Activated CD4-positive, alpha-beta T cell treated with anti-CD3 and anti-CD28 coated beads, Interleukin-2, amount 50 U/mL, for 48 hours (primary cell): ENCODE results near the gene ZNF569.
"Not testable (repeated sequence)": the region's sequence is repeated elsewhere in the genome, so short reads cannot be mapped to it uniquely, and the experiment has no call there.

Experiments
- DNase-seq, 2 experiments: peaks; one replicate each; pipeline ENCODE4 v3.0.0-alpha.2; 2020

ZNF569 gene

GRCh38 chr19:37466798-37467607 is at the start of gene ZNF569:
TSS of gene ZNF569 (minus strand) at chr19:37467444. CDS start at chr19:37444921, 22,523 bp downstream.
- DNase-seq = peak; percentile 84 to 87

DNA sequence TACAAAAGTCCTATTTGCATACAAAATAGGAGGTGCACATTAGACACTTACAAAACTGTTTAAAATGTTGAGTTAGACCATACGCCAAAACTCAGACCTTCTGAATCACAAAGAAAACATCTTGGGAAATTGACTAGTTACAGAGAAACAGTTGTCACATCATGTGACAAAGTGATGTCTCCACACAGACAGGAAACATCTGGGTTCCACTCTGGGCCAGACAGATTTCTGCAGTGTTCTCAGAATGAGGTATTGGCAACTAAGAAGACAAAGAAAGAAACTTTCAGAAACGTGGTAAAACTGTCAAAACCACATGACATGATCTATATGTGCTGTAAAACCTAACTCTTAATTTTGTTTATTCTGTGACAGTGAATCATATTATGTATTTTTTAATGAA is 46.2 kb upstream of the ZNF569 start:
- no peak for DNase-seq

DNA sequence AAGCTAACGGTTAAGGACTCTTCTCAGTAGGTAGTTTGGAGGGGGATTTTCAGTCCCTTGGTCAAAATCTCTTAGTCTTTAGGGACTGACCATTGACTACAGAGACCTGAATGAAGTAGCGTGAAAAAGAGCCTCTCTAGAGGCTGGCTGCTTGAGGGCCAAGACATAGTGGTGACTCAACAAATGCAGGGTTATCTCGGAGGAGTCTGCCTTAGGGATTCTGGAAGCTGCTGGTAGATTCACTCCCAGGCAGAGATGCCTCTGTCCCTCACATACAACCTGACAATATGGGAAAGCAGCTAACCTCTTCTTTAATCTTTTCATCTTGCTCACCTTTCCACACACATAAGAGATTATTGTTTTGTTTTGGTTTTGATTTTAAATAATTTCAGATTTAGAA is 44.6 kb upstream of the ZNF569 start:
- DNase-seq = no peak

- no peak for DNase-seq
These were observed 43.9 kb upstream of the ZNF569 start for GRCh38 chr19:37511186-37511585.

- DNase-seq = no peak
These were observed 39.9 kb upstream of the ZNF569 start for GRCh38 chr19:37507167-37507464.

GRCh38 chr19:37506387-37507166 is 39.3 kb upstream of the ZNF569 start, which contains the start of gene ZNF793:
TSS of gene ZNF793 (plus strand) at chr19:37506939. CDS start at chr19:37523440, 16,501 bp downstream.
- DNase-seq = peak; percentile 77 to 83

DNA sequence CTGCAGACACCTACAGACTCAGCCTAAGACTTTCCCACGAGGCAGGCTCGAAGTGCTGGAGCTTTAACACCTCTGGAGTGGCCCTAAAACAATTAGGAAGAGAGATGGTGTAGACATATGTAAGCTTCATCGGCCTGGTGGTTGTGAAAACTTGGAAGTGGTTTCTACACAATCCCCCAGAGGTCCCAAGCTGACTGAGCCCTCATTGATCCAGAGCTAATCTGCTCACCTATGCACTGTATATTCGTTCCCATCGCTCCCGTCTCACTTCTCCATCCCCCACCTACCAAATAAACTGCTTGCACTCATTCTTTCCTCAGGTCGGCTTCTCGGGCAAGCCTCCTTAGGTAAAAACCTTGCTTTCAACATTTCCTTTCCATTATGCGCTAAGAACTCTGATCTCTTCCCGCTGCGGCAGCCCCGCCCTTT is 38.7 kb upstream of the ZNF569 start:
- no peak for DNase-seq

GRCh38 chr19:37492213-37492612 is 25.0 kb upstream of the ZNF569 start:
- DNase-seq = no peak

- DNase-seq = no peak
These were observed 17.3 kb upstream of the ZNF569 start for GRCh38 chr19:37484406-37485168.

DNA sequence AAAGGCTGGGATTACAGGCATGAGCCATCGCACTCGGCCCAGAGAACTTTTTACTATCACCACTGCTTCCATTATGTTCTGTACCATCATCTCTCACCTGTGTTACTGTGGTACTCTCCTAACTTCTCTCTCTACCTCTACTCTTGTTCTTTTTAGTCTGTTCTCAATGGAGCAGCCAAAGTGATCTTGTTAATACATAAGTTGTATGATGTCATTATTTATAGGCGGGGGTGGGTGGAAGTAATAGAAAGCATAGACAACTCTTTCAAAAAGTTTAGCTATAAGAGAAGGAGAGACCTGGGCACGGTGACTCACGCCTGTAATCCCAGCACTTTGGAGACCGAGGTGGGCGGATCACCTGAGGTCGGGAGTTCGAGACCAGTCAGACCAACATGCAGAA is 4.9 kb upstream of the ZNF569 start:
- DNase-seq = no peak

- no peak for DNase-seq
These were observed 3.0 kb upstream of the ZNF569 start for GRCh38 chr19:37470216-37470615.

- peak; percentile 84 to 89 for DNase-seq
These were observed 1.9 kb upstream of the ZNF569 start, which contains the start of gene ZNF570 for GRCh38 chr19:37468961-37469777. TSS of gene ZNF570 (plus strand) at chr19:37469356. CDS start at chr19:37470355, 999 bp downstream.

- no peak for DNase-seq
These were observed 405 bp upstream of the ZNF569 start for GRCh38 chr19:37467608-37468090.

DNA sequence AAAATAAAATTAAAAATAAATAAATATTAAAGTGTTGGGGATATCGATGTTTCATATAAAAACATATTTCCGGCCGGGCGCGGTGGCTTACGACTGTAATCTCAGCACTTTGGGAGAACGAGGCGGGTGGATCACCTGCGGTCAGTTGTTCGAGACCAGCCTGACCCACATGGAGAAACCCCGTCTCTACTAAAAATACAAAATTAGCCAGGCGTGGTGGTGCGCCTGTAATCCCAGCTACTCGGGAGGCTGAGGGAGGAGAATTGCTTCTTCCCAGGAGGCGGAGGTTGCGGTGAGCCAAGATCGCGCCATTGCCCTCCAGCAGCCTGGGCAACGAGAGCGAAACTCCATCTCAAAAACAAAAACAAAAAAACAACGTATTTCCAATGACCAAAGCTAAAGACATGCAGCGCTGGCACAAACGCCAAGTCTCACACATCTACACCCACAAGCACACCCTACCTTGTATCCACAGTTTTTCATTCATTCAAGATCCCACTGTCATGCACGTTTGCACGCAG is 907 bp downstream of the ZNF569 start:
- DNase-seq = no peak

DNA sequence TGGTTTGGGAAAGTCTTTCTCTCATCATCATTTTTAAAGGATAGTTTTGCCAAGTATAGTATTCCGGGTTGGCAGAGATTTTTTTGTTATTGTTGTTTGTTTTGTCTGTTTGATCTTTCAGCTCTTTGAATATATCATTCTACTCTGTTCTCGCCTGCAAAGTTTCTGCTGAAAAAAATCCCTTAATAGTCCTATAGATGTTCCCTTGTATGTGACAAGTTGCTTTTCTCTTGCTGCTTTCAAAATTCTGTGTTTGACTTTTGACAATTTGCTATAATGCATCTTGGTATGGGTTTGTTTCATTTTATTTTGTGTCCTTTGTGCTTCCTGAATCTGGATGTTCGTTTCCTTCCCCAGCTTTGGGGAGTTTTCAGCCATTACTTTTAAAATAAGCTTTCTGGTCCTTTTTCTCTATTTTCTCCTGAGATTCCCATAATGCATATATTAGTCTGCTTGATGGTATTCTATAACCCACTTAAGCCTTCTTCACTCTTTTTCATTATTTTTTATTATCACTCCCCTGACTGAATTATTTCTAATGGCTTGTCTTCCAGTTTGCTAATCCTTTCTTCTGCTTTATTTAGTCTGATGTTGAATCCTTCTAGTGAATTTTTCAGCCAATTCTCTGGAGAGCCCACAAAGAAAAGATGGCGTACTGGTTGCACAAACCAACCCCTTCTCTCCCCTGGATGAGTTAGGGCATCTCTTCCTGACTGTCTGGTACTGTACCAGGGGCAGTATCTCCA is 14.6 kb downstream of the ZNF569 start:
- no peak for DNase-seq

GRCh38 chr19:37413313-37414084 is 53.7 kb downstream of the ZNF569 start:
- no peak for DNase-seq

- no peak for DNase-seq
These were observed 54.5 kb downstream of the ZNF569 start for GRCh38 chr19:37412700-37413099.

- not testable (repeated sequence) for DNase-seq
These were observed 61.0 kb downstream of the ZNF569 start for GRCh38 chr19:37406140-37406846.

DNA sequence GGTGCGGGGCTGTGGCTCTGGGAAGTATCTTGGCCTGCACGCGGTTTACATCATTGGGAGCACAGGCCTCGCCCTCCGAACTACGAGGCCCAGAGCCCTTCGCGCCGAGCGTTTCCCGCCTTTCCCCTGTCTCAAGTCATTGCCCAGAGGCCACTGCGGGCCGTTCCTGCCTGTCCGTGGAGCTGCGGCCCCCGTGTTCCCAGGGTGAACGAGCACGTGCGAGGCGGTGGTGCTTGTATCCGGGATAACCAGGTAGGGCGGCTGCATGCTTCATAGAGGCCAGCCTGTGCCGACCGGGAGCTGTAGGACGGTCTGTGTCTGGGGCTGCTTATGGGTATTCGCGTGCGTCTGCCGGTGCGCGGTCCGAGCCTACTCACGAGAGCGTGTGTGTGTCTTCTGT is 63.8 kb downstream of the ZNF569 start:
- no peak for DNase-seq

GRCh38 chr19:37401078-37401477 is 66.2 kb downstream of the ZNF569 start:
- DNase-seq = no peak
